ENCODE results near the gene RPL14. TPM values are rescaled to one million over a fixed set of nuclear protein-coding genes. Genes with fewer than 3 reads are reported as not detected.

The RPL14 gene
- total and polyA plus RNA-seq, 2 of the 13 experiments (the other 11 are each of a cell fraction or from before 2014, with no cell fraction given), result 502 to 1,291 TPM

DNA sequence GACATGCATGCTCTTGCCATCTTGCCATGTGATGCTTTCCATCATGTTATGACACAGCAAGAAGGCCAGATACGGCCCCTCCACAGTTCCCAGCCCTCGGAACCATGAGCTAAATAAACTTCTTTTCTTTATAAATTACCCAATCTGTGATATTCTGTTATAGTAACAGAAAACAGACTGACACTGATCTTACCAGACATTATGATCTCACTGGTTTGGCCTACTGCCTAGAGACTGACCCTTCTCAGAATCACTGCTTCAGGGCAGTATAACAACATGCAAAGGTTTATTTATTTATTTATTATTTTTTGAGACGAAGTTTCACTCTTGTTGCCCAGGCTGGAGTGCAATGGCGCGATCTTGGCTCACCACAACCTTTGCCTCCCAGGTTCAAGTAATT lies 33.8 kb downstream of the RPL14 start:
- Histone ChIP-seq H3K9ac (ENCODE audit: insufficient read depth, low read depth, low read length) (no peak overlapping the region), H4K20me1 (ENCODE audit: insufficient read depth, low read length) (no peaks in the 10 kb centered on the region), H3K27ac (ENCODE audit: extremely low read length, insufficient read depth, low read length) (no peak overlapping the region), H3K27me3 (ENCODE audit: control insufficient read depth in 1 of 2, insufficient read depth in 2 of 2, low read length in 2 of 2) (no peaks in the 10 kb centered on the region), H2AFZ (ENCODE audit: low read length) (no peak overlapping the region), H3K4me2 (ENCODE audit: low read depth, low read length) (no peak overlapping the region), H3K79me2 (ENCODE audit: insufficient read depth, low read length) (no peaks in the 10 kb centered on the region), H3K4me3 (replicated peaks in 1 of 3; ENCODE audit: insufficient read depth in 1 of 3, low read depth in 2 of 3, low read length in 3 of 3) (no peak overlapping the region), H3K9me3 (ENCODE audit: low read length) (no peaks in the 10 kb centered on the region), H3K4me1 (ENCODE audit: insufficient read depth, low read length) (peaks cover 10% of the 10 kb centered on the region; the same call in 1 of the 2 replicates), H3K36me3 (replicated peaks in 1 of 2; ENCODE audit: control insufficient read depth in 1 of 2, insufficient read depth in 2 of 2, low read length in 2 of 2) (peaks cover 1 to 16% of the 10 kb centered on the region in 2 experiments; a peak in 4 of 5 replicates)
- intact Hi-C loops (cut with micrococcal nuclease; ENCODE audit: unreplicated experiment), result no loop called here
- no peak for FAIRE-seq
- ATAC-seq, result no peak
- in situ Hi-C loops (cut with HindIII; ENCODE audit: extremely low pct_ligation_motif_present, low pct_unique_long_range_greater_than_20kb), result no loop called here
- ChIA-PET POLR2A (no interaction called here), CTCF (ENCODE audit: low intra/inter-chr PET ratio, low total read pairs) (no interaction called here)
- no TSS peak for BruUV-seq (replicated peaks)
- WGBS (ENCODE audit: low lambda C conversion rate), result 97% methylated on average over 5 of the region's 5 CpGs
- TF ChIP-seq SPEN (CRISPR knock-in tag; IDR thresholded peaks at IDR 0.05; ENCODE audit: low read depth), result no peak
- no peak for TF ChIP-seq ZFP1 (CRISPR knock-in tag; IDR thresholded peaks at IDR 0.05)
- TF ChIP-seq NCOA1 (CRISPR knock-in tag; IDR thresholded peaks at IDR 0.05), result no peak
- no peak for TF ChIP-seq ZNF546 (CRISPR knock-in tag; conservative IDR thresholded peaks at IDR 0.05)
- TF ChIP-seq, protein P1, sequence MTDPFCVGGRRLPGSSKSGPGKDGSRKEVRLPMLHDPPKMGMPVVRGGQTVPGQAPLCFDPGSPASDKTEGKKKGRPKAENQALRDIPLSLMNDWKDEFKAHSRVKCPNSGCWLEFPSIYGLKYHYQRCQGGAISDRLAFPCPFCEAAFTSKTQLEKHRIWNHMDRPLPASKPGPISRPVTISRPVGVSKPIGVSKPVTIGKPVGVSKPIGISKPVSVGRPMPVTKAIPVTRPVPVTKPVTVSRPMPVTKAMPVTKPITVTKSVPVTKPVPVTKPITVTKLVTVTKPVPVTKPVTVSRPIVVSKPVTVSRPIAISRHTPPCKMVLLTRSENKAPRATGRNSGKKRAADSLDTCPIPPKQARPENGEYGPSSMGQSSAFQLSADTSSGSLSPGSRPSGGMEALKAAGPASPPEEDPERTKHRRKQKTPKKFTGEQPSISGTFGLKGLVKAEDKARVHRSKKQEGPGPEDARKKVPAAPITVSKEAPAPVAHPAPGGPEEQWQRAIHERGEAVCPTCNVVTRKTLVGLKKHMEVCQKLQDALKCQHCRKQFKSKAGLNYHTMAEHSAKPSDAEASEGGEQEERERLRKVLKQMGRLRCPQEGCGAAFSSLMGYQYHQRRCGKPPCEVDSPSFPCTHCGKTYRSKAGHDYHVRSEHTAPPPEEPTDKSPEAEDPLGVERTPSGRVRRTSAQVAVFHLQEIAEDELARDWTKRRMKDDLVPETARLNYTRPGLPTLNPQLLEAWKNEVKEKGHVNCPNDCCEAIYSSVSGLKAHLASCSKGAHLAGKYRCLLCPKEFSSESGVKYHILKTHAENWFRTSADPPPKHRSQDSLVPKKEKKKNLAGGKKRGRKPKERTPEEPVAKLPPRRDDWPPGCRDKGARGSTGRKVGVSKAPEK (CRISPR knock-in tag; IDR thresholded peaks at IDR 0.05; ENCODE audit: borderline replicate concordance), result no peak
- TF ChIP-seq ZC3H4 (CRISPR knock-in tag; IDR thresholded peaks at IDR 0.05; ENCODE audit: borderline replicate concordance), result no peak
- TF ChIP-seq, protein P2, sequence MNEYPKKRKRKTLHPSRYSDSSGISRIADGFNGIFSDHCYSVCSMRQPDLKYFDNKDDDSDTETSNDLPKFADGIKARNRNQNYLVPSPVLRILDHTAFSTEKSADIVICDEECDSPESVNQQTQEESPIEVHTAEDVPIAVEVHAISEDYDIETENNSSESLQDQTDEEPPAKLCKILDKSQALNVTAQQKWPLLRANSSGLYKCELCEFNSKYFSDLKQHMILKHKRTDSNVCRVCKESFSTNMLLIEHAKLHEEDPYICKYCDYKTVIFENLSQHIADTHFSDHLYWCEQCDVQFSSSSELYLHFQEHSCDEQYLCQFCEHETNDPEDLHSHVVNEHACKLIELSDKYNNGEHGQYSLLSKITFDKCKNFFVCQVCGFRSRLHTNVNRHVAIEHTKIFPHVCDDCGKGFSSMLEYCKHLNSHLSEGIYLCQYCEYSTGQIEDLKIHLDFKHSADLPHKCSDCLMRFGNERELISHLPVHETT (CRISPR knock-in tag; conservative IDR thresholded peaks at IDR 0.05), result no peak
- no peak for TF ChIP-seq ZSCAN22 (CRISPR knock-in tag; IDR thresholded peaks at IDR 0.05)
- TF ChIP-seq TAF15 (IDR thresholded peaks at IDR 0.05; ENCODE audit: low read depth, low read length, poor library complexity, severe bottlenecking), result no peak
- no peak for TF ChIP-seq SAP130 (CRISPR knock-in tag; IDR thresholded peaks at IDR 0.05; ENCODE audit: low read depth)
- no peak for TF ChIP-seq ZBTB3 (CRISPR knock-in tag; IDR thresholded peaks at IDR 0.05; ENCODE audit: borderline replicate concordance, low read depth)
- TF ChIP-seq SRF (IDR thresholded peaks at IDR 0.05; ENCODE audit: low read depth, low read length), result no peak
- TF ChIP-seq MED8 (CRISPR knock-in tag; IDR thresholded peaks at IDR 0.05; ENCODE audit: insufficient replicate concordance), result no peak
- TF ChIP-seq, protein P3, sequence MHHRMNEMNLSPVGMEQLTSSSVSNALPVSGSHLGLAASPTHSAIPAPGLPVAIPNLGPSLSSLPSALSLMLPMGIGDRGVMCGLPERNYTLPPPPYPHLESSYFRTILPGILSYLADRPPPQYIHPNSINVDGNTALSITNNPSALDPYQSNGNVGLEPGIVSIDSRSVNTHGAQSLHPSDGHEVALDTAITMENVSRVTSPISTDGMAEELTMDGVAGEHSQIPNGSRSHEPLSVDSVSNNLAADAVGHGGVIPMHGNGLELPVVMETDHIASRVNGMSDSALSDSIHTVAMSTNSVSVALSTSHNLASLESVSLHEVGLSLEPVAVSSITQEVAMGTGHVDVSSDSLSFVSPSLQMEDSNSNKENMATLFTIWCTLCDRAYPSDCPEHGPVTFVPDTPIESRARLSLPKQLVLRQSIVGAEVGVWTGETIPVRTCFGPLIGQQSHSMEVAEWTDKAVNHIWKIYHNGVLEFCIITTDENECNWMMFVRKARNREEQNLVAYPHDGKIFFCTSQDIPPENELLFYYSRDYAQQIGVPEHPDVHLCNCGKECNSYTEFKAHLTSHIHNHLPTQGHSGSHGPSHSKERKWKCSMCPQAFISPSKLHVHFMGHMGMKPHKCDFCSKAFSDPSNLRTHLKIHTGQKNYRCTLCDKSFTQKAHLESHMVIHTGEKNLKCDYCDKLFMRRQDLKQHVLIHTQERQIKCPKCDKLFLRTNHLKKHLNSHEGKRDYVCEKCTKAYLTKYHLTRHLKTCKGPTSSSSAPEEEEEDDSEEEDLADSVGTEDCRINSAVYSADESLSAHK (CRISPR knock-in tag; IDR thresholded peaks at IDR 0.05; ENCODE audit: borderline replicate concordance), result no peak
- no peak for TF ChIP-seq AHR (CRISPR knock-in tag; IDR thresholded peaks at IDR 0.05)
- no peak for TF ChIP-seq ZSCAN9 (CRISPR knock-in tag; IDR thresholded peaks at IDR 0.05; ENCODE audit: borderline replicate concordance)
- no peak for TF ChIP-seq ZNF331 (CRISPR knock-in tag; IDR thresholded peaks at IDR 0.05)
- TF ChIP-seq NFYC (CRISPR knock-in tag; IDR thresholded peaks at IDR 0.05), result no peak
- DNase-seq (ENCODE audit: low spot score), result no peak
